ENCODE data around the gene EVI5. TPM values are rescaled to one million over a fixed set of nuclear protein-coding genes. Genes with fewer than 3 reads are reported as not detected.

EVI5 gene
- total RNA-seq, 3 donors from 2014 or later = 28.0 to 38.7 (median 31.2) TPM

DNA sequence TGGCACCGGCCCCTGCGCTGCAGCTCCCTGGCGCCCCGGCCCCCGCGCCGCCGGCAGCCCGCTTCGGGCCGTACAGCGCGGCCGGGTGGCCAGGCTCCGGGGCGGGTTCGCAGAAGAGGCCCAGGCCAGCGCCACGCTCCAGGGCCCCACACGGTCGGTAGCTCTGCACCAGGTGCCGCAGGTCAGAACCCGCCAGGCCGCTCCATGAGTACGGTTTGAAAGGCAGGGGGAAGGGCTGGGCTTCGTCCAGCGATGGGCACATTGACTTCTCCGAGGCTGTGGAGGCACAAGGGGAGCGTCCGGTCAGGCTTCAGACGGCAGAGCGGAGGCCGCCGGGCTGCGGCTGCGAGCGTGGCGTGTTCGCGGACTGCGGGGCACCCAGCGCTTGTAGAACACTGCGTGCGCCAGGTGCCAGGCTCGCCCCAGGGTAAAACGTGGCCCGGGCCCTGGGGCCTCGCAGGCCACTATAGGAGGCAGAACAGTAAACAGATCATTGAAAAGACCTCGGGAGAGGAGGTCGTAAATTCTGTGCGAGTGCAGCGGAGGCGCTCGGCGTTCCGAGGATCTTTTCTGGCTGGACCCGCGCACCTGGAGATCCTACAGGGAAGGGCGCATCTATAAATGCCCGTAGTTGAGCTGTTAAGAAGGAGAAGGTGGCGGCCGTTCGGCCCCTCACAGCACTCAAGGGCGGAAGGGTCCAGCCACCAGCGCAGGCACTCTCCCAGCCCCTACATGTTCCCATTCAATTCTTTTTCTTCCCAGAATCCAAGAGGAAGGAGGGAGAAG, 303.9 kb downstream of the EVI5 start:
- intact Hi-C loops (cut with DNase I; ENCODE audit: low total_unique reads) = no loop called here
- H3K4me1 ChIP-seq = peaks cover 10 to 28% of the 10 kb centered on the region in 2 donors
- no peak overlapping the region for H3K27ac ChIP-seq
- no peaks in the 10 kb centered on the region for H3K36me3 ChIP-seq
- peaks cover 8 to 65% of the 10 kb centered on the region in 2 donors for H3K27me3 ChIP-seq
- peak overlapping the region in 1 of 3 donors; percentile 26 for H3K4me3 ChIP-seq
- H3K9me3 ChIP-seq = no peaks in the 10 kb centered on the region
- DNase-seq (ENCODE audit: low spot score in 2 of 2) = no peak
- TF ChIP-seq POLR2A (IDR thresholded peaks at IDR 0.05) = no peak
- TF ChIP-seq POLR2AphosphoS5 (IDR thresholded peaks at IDR 0.05) = no peak

DNA sequence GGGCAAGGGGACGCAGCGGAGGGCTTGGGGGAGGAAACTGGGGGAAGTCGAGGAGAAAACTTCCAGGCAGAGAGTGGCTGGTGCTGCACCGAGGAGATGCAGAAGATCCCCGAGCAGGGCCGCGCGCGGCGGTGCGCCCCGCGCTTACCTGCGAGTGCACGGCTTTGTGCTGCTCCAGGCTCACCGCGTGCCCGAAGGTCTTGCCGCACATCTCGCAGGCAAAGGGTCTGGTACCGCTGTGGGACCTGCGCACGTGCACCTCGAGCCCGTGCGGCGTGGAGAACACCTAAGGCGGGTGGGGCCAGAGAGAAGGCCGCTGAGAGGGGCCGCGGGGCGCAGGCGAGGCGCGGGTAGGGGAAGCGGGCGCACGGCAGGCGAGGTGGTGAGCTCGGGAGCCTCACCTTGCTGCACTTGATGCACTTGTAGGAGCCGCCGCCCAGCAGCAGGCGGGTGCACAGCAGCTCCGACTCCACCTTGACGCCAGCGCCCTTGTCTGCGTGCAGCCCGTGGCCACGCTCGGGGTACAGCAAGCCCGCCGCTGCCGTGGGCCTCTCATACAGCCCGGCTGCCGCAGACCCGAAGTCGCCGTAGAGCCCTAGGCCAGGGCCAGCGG, 304.6 kb downstream of the EVI5 start:
- H3K27ac ChIP-seq = no peak overlapping the region
- TF ChIP-seq POLR2A (IDR thresholded peaks at IDR 0.05) (no peak), POLR2AphosphoS5 (IDR thresholded peaks at IDR 0.05) (no peak)
- TF ChIP-seq, protein P1, sequence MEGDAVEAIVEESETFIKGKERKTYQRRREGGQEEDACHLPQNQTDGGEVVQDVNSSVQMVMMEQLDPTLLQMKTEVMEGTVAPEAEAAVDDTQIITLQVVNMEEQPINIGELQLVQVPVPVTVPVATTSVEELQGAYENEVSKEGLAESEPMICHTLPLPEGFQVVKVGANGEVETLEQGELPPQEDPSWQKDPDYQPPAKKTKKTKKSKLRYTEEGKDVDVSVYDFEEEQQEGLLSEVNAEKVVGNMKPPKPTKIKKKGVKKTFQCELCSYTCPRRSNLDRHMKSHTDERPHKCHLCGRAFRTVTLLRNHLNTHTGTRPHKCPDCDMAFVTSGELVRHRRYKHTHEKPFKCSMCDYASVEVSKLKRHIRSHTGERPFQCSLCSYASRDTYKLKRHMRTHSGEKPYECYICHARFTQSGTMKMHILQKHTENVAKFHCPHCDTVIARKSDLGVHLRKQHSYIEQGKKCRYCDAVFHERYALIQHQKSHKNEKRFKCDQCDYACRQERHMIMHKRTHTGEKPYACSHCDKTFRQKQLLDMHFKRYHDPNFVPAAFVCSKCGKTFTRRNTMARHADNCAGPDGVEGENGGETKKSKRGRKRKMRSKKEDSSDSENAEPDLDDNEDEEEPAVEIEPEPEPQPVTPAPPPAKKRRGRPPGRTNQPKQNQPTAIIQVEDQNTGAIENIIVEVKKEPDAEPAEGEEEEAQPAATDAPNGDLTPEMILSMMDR (IDR thresholded peaks at IDR 0.05) = no peak
- peaks cover 10 to 24% of the 10 kb centered on the region in 2 donors for H3K4me1 ChIP-seq
- H3K4me3 ChIP-seq = peak overlapping the region in 1 of 3 donors; percentile 26
- H3K27me3 ChIP-seq = peaks cover 8 to 58% of the 10 kb centered on the region in 2 donors
- H3K9me3 ChIP-seq = no peaks in the 10 kb centered on the region
- DNase-seq (ENCODE audit: low spot score in 2 of 2) = no peak
- intact Hi-C loops (cut with DNase I; ENCODE audit: low total_unique reads) = no loop called here
- H3K36me3 ChIP-seq = no peaks in the 10 kb centered on the region

DNA sequence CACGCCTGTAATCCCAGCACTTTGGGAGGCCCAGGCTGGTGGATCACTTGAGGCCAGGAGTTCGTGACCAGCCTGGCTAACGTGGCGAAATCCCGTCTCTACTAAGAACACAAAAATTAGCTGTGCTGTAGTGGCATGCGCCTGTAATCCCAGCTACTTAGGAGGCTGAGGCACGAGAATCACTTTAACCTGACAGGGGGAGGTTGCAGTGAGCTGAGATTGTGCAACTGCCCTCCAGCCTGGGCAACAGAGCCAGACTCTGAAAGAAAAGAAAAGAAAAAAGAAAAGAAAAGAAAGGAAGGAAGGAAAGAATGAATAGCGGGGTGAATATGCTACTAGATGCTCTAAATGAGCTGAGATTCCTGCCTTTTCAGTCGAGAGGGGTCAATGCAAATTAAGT, 305.3 kb downstream of the EVI5 start:
- Histone ChIP-seq H3K9me3 (no peaks in the 10 kb centered on the region), H3K4me3 (no peak overlapping the region), H3K27me3 (peaks cover 8 to 51% of the 10 kb centered on the region in 2 donors), H3K4me1 (peaks cover 7 to 18% of the 10 kb centered on the region in 2 donors), H3K36me3 (no peaks in the 10 kb centered on the region), H3K27ac (no peak overlapping the region)
- TF ChIP-seq POLR2A (IDR thresholded peaks at IDR 0.05) (no peak), POLR2AphosphoS5 (IDR thresholded peaks at IDR 0.05) (no peak)
- TF ChIP-seq, protein P1 (IDR thresholded peaks at IDR 0.05) = no peak
- no peak for DNase-seq (ENCODE audit: low spot score in 2 of 2)
- intact Hi-C loops (cut with DNase I; ENCODE audit: low total_unique reads) = no loop called here

DNA sequence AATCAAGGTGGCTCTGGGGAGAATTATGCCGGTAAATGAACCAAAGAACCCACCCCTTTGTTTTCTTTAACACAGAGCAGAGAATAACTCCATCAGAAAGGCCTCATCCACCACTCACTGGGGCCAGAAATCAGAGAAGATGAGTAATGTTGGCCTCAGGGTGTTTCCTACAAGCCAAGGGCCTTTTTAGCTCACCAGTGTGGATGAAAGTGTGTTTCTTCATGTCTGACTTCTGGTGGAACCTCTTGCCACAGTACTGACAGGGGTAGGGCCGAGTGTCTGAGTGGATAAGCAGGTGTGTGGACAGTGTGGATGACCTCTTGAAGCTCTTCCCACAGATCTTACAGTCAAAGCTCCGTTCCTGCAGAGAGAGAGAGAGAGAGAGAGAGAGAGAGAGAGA, 306.5 kb downstream of the EVI5 start:
- Histone ChIP-seq H3K27me3 (peaks cover 4 to 39% of the 10 kb centered on the region in 2 donors), H3K4me3 (no peak overlapping the region), H3K4me1 (peaks cover 7 to 14% of the 10 kb centered on the region in 2 donors), H3K27ac (no peak overlapping the region), H3K9me3 (no peaks in the 10 kb centered on the region), H3K36me3 (no peaks in the 10 kb centered on the region)
- intact Hi-C loops (cut with DNase I; ENCODE audit: low total_unique reads) = no loop called here
- TF ChIP-seq, protein P1 (IDR thresholded peaks at IDR 0.05) = no peak
- TF ChIP-seq POLR2A (IDR thresholded peaks at IDR 0.05) (no peak), POLR2AphosphoS5 (IDR thresholded peaks at IDR 0.05) (no peak)
- DNase-seq (ENCODE audit: low spot score in 2 of 2) = no peak

DNA sequence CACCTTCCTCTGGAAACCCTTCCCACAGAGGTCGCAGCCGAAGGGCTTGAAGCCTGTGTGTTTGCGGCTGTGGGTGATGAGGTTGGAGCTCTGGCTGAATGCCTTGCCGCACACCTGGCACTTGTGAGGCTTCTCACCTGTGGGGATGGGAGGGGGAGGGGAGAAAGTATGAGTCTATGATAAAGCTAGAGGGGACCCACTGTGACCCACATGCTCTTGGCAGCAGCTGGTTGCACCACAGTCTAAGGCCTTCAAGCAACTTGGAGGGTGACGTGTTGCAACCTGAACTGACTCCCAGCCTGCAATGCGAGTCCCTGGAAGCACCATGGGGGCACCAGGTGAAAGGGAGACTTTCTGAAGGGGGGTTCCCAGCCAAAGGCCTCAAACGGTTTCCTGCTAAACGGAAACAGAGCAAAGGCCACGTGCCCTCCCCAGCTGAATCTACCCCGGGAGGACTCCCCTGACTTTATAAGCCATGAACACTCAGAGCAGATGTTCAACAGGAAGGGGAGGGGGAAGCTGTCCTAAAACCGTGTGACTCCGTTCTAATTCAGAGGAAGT, 308.8 kb downstream of the EVI5 start:
- Histone ChIP-seq H3K9me3 (no peaks in the 10 kb centered on the region), H3K27ac (no peak overlapping the region), H3K36me3 (no peaks in the 10 kb centered on the region), H3K4me3 (no peak overlapping the region), H3K27me3 (peaks cover 0 to 17% of the 10 kb centered on the region in 2 donors), H3K4me1 (no peaks in the 10 kb centered on the region)
- DNase-seq (ENCODE audit: low spot score in 2 of 2) = no peak
- intact Hi-C loops (cut with DNase I; ENCODE audit: low total_unique reads) = loop anchor here (2.0 kb wide), 1 partner anchor 61 kb away; no protein-coding TSS in a partner anchor
- TF ChIP-seq, protein P1 (IDR thresholded peaks at IDR 0.05) = no peak
- TF ChIP-seq POLR2A (IDR thresholded peaks at IDR 0.05) = no peak

Measured in breast epithelium (tissue), 4 donors.